Effector memory CD8-positive, alpha-beta T cell (primary cell): ENCODE measurements around the gene PLCB2.

Experiments used
- ATAC-seq: fragments of 150-1000 bp; cut with Tn5 transposase; replicated peaks from 2 replicates; pipeline ENCODE4 v1.10.0; 2021; ENCODE audit warnings: mild to moderate bottlenecking, moderate library complexity
- DNase-seq, 3 experiments: peaks; one replicate each; pipeline ENCODE4 v3.0.0; 2021
- H3K27ac Mint-ChIP-seq, 2 donors: one replicate each; pipeline ENCODE4 v1.8.0; 2022; ENCODE audit warnings: mild to moderate bottlenecking in 2 of 2, mixed read lengths in 2 of 2, moderate library complexity in 2 of 2
- H3K27me3 Mint-ChIP-seq, 2 donors: one replicate each; pipeline ENCODE4 v1.8.0; 2022; ENCODE audit warnings: mixed read lengths in 2 of 2
- H3K36me3 Mint-ChIP-seq: one replicate; pipeline ENCODE4 v1.8.0; 2022; ENCODE audit warnings: mild to moderate bottlenecking, moderate library complexity, mixed read lengths; ENCODE audit not compliant: insufficient read depth
- H3K4me1 Mint-ChIP-seq, 2 donors: one replicate each; pipeline ENCODE4 v1.8.0; 2022; ENCODE audit warnings: low read depth in 2 of 2, mixed read lengths in 2 of 2
- H3K4me3 Mint-ChIP-seq, 2 donors: one replicate each; pipeline ENCODE4 v1.8.0; 2022; ENCODE audit warnings: mild to moderate bottlenecking in 2 of 2, mixed read lengths in 2 of 2, moderate library complexity in 2 of 2
- H3K9me3 Mint-ChIP-seq, 2 donors: one replicate each; pipeline ENCODE4 v1.8.0; 2022; ENCODE audit warnings: mixed read lengths in 2 of 2

Gene PLCB2

DNA sequence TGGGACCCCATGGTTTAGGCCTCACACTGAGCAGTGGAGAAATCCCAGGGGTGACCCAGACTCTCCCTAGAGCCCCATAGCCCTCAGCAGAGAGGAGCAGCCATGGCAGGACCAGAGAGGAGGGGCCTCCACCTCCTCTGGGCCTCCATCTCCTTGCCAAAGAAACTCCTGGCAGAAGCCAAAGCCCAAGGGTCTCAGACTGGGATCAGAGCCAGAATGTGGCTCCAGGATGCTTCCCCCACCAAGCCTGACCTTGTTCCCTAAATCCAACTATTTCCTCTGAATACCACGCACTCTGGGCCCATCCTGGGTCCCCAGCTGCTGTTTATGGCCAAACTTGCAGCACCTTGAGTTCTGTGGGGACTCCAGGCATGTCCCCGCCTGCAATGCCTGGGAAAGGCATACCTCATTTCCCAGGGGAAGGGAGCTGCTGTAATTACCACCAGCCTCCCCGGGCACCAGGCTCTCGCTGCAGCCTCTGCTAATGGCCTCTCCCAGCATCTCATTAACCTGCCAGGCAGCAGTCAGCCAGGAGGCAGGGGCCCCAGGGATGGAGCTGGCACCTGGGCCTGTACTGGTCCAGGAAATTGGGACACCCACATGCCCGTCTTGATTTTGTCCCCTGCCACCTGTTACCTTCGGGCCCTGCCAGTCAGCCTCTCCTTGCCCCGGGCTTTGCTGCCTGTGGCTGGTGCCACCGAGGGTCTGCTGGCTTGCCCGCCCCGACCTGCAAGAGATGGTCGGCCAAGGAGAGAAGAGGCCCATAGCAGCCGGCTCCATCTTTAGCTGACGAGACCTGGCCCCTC, 28.4 kb upstream of the PLCB2 start:
- Mint-ChIP-seq H3K27me3 (no peaks in the 10 kb centered on the region), H3K36me3 (no peaks in the 10 kb centered on the region), H3K4me3 (no peak overlapping the region), H3K27ac (no peak overlapping the region), H3K4me1 (peaks cover 8 to 14% of the 10 kb centered on the region in 2 donors), H3K9me3 (no peaks in the 10 kb centered on the region)
- ATAC-seq (no peak), DNase-seq (no peak)

DNA sequence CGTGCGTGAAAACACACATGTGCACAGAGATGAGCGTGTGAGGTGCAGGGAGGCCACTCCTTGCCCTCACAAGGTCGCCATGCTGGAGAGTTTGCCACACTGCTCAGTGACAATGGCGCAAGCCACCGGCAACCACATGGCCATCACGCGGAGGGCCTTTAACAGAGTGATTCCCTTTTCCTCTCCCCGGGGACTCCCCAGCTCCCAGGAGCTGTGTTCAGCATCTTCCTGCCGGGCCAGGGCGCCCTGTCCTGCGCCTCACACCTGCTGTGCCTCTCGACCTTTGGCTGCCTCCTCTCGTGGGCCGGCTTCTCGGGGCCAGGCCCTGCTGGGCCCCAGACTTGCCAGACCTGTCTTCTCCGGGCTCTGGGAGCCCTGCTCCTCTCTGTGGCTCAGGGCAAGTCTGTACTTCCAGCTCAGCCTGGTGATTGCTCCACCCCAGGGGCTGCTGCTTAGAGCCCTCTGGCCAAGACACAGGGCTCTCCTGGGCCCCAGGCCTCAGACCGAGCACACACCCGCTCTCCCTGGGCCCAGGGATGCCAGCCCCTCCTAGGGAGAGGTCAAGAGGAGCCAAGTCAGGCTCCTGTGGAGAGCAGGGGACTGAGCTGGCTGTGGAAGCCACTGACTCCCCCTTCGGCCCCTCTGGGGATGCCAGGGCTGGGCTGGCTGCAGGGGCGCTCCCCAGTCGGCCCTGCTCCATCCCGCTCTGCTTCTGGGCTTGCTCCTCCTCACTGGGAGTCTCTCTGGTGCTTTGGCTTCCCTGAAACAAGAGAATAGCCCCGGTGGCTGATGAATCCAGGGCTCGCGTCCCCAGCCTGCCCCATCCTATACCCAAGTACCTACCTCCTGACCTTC, 27.4 kb upstream of the PLCB2 start:
- Mint-ChIP-seq H3K4me1 (peaks cover 8 to 14% of the 10 kb centered on the region in 2 donors), H3K4me3 (no peak overlapping the region), H3K36me3 (no peaks in the 10 kb centered on the region), H3K27me3 (no peaks in the 10 kb centered on the region), H3K27ac (no peak overlapping the region), H3K9me3 (no peaks in the 10 kb centered on the region)
- ATAC-seq (no peak), DNase-seq (no peak)

DNA sequence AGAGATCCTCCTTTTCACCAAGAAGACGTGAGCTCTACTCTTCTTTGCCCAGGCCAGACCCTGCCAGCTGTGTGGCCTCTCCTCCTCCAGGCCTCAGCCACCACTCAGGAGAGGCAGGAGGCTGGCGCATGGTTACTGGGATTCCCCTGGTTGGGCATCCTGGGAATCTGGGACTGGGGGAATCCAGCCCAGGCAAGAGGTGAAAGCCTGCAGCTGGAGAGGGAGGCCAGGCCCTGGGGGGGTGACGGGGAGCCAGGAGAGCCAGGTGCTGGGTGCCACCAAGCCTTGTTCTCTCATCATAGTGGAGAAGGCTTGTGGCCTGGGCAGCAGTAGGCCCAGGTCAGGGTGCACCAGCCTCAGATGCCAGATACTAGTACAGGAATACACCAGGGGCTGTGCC, 26.8 kb upstream of the PLCB2 start:
- H3K27ac Mint-ChIP-seq, result no peak overlapping the region
- H3K4me1 Mint-ChIP-seq, result peaks cover 8 to 14% of the 10 kb centered on the region in 2 donors
- H3K9me3 Mint-ChIP-seq, result no peaks in the 10 kb centered on the region
- no peaks in the 10 kb centered on the region for H3K36me3 Mint-ChIP-seq
- H3K27me3 Mint-ChIP-seq, result no peaks in the 10 kb centered on the region
- no peak overlapping the region for H3K4me3 Mint-ChIP-seq
- no peak for DNase-seq
- ATAC-seq, result no peak

DNA sequence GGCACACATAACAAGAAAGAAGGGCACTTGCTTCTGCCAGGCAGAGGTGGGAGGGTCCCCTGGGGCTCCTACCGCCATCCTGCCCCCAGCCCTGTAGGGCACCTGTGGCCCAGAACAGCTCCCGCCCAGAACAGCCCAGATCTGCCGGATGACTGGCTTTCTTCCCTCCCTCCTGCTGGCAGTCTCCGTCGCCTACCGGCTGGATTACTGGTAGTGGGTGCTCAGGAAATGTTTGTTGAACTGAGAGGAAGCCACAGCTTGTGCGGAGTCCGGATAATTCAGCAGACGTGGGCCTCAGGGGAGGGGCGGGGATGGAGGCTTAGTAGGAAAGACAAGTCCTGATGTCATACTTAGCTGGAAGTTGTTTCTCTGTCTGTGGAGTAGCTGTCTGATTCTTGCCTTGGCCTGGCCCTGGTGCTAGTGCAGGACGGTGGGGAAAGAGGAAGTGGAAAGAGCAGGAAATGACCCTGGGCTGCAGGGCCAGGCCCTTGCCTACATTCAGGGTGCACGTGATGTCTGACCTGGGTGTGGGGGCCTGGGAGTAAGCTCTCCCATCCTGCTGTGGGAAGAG, 26.3 kb upstream of the PLCB2 start:
- H3K4me3 Mint-ChIP-seq, result no peak overlapping the region
- no peaks in the 10 kb centered on the region for H3K36me3 Mint-ChIP-seq
- no peak for ATAC-seq
- no peaks in the 10 kb centered on the region for H3K9me3 Mint-ChIP-seq
- no peak for DNase-seq
- H3K4me1 Mint-ChIP-seq, result peaks cover 9 to 16% of the 10 kb centered on the region in 2 donors
- no peaks in the 10 kb centered on the region for H3K27me3 Mint-ChIP-seq
- H3K27ac Mint-ChIP-seq, result no peak overlapping the region

DNA sequence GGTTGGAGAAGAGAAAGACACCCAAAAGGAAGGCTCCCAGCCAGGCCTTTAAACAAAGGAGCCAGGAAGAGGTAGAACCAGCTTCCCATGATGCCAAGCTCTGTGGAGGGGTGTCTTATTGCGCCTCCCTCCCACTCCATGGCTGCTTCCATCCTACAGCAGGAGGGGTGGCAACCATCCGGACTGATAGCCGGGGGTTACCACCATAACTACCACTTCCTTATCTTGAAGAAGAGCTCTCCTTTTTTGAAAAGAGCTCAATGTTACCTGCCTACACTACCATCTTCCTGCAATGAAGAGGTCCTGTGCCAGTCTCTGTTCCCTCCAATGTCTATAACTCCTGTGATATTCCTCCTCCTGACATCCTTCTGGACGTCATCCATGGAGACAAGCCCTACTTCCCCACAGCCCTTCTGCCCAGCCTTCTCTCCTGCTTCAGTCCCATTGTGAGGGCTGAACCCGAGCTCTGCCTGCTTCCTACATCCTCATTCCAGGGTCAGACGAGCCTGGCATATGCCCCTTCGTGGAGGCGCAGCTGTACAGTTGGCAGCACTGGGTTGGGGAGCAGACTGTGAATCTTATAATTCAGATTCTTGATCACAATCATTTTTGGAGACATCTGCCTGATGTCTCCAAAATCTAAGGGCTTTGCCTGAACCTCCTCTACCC, 24.5 kb upstream of the PLCB2 start:
- H3K4me1 Mint-ChIP-seq, result peaks cover 4 to 13% of the 10 kb centered on the region in 2 donors
- no peaks in the 10 kb centered on the region for H3K36me3 Mint-ChIP-seq
- no peaks in the 10 kb centered on the region for H3K9me3 Mint-ChIP-seq
- no peak for ATAC-seq
- no peak overlapping the region for H3K4me3 Mint-ChIP-seq
- DNase-seq, result no peak
- H3K27ac Mint-ChIP-seq, result no peak overlapping the region
- H3K27me3 Mint-ChIP-seq, result no peaks in the 10 kb centered on the region

DNA sequence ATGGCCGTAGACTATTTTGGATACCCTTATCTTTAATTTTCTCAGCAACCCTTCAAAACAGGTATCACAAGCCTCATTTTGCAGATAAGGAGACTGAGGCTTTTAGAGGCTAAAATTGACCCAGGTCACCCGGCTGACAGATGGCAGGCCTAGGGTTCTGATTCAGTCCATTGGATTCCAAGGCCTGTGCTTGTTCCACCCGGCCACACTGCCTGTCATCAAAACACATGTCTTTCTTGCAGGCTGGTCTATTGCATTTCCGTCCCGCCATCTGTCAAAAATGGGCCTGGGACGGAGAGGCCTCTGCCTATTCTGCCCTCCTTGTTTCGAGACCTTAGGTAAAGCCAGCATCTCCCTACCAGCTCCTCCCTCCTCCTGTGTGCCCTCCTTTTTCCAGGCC, 23.9 kb upstream of the PLCB2 start:
- H3K4me3 Mint-ChIP-seq, result no peak overlapping the region

DNA sequence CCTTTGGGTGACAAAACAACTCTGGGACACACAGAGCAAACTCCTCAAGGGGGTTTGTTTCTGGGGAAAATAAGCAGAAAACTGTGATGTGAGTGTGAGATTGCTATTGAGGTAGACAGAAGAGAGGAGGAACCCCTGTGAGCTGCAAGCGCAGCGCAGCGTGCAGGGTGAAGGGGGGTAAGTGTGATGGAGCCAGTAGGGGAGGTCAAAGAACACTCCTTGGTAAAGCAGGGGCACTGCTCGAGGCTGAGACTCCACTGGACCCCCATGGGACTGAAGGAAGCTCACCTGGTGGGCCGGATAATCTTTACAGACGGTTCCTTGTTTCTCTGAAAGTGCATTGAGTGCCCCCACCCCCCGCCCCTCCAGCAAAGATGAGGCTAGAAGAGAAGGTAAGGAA, 23.3 kb upstream of the PLCB2 start:
- H3K9me3 Mint-ChIP-seq, result no peaks in the 10 kb centered on the region
- no peak overlapping the region for H3K27ac Mint-ChIP-seq
- no peaks in the 10 kb centered on the region for H3K36me3 Mint-ChIP-seq
- H3K27me3 Mint-ChIP-seq, result no peaks in the 10 kb centered on the region
- DNase-seq, result no peak
- peaks cover 4 to 10% of the 10 kb centered on the region in 2 donors for H3K4me1 Mint-ChIP-seq
- no peak overlapping the region for H3K4me3 Mint-ChIP-seq
- no peak for ATAC-seq

More for the DNA sequence above, 23.9 kb upstream of the PLCB2 start:
- H3K27ac Mint-ChIP-seq, result no peak overlapping the region
- H3K9me3 Mint-ChIP-seq, result no peaks in the 10 kb centered on the region
- no peak for ATAC-seq
- DNase-seq, result no peak
- no peaks in the 10 kb centered on the region for H3K36me3 Mint-ChIP-seq
- H3K4me1 Mint-ChIP-seq, result peaks cover 4 to 10% of the 10 kb centered on the region in 2 donors
- H3K27me3 Mint-ChIP-seq, result no peaks in the 10 kb centered on the region

DNA sequence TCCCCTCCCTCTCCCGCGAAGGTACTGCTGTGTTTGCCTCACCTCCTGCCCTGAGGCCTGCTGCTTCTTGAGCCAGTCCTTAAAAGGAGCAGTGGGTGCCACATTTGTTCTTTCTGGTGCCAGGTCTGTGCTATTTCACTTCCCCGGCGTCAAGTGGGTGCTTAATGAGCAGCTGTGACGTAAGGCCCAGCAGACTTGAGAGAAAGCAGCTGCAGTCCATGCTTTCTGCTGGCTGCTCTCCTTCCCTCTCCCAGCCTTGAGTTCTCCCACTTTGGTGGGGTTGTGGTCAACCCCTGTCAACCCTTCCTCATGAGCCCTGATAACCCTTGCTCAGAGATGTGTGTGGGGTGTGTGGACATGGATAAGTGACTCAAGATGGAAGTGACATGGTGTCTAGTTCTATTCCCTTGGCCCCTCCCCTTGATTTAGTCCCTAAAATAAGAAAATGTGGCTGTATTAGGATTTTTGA, 22.7 kb upstream of the PLCB2 start:
- no peak for DNase-seq
- H3K4me3 Mint-ChIP-seq, result no peak overlapping the region
- H3K36me3 Mint-ChIP-seq, result no peaks in the 10 kb centered on the region
- no peaks in the 10 kb centered on the region for H3K9me3 Mint-ChIP-seq
- H3K27me3 Mint-ChIP-seq, result no peaks in the 10 kb centered on the region
- H3K27ac Mint-ChIP-seq, result no peak overlapping the region
- no peak for ATAC-seq
- H3K4me1 Mint-ChIP-seq, result peaks cover 6 to 10% of the 10 kb centered on the region in 2 donors

DNA sequence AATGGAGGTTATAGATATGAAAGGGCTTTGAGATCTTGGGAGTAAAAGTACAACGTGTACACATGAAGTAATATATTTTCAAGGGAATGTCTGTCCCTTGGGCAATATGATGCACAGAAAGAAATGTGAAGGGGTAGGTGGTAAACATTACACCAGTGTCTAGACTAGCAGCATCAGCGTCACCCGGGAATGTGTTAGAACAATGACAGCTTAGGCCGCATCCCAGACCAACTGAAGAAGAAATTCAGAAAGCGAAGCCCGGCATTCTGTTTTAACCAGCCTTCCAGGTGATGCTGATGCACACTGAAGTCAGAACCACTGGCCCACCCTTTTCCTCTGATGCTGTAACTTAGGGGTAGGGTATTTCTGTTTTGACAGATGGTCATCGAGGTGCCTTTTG, 22.1 kb upstream of the PLCB2 start:
- Mint-ChIP-seq H3K4me1 (peaks cover 11 to 14% of the 10 kb centered on the region in 2 donors), H3K27ac (no peak overlapping the region), H3K36me3 (no peaks in the 10 kb centered on the region), H3K4me3 (no peak overlapping the region), H3K27me3 (no peaks in the 10 kb centered on the region), H3K9me3 (no peaks in the 10 kb centered on the region)
- ATAC-seq (no peak), DNase-seq (no peak)

DNA sequence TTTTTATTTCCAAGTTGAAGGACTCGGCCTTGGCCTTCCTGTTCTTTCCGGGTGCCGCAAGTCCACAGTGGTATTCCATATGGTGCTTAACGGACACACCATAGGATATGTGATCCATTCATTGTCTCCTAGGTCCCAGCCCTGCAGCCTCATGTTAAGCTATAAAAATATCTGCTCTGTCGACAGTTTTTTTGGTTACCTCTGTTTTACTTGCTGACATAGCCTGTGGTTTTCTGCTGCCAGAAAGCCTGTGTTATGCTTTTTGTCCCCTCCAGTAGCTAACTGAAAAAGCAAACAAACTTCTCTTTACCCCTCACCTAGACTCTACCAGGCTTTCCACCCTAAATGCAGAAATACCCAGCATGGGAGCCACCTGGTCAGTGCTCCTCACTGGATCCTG, 21.0 kb upstream of the PLCB2 start:
- DNase-seq (no peak), ATAC-seq (no peak)
- peaks cover 11 to 13% of the 10 kb centered on the region in 2 donors for H3K4me1 Mint-ChIP-seq
- no peaks in the 10 kb centered on the region for H3K27me3 Mint-ChIP-seq
- H3K9me3 Mint-ChIP-seq, result no peaks in the 10 kb centered on the region
- no peaks in the 10 kb centered on the region for H3K36me3 Mint-ChIP-seq
- no peak overlapping the region for H3K4me3 Mint-ChIP-seq
- no peak overlapping the region for H3K27ac Mint-ChIP-seq

DNA sequence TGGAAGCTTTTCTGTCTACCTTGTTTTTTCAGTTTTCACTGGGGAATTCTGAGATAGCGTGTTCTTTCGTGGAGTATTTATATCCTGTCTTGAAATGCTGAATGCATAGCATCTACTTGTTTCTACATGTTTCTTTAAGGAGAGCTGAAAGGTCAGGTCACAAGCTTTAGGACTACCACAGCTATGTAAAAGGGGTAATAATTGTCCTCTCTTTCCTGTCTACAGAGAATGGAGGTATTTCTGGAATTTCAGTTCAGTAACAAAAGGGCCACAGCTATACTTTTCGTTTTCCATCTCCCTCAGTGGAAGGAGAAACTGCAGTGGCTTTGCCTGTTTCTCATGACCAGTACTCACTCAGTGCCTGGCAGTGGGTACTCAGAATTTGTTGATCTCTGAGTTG, 20.4 kb upstream of the PLCB2 start:
- Mint-ChIP-seq H3K27ac (no peak overlapping the region), H3K4me3 (no peak overlapping the region), H3K9me3 (no peaks in the 10 kb centered on the region), H3K27me3 (no peaks in the 10 kb centered on the region), H3K36me3 (no peaks in the 10 kb centered on the region), H3K4me1 (peaks cover 11 to 14% of the 10 kb centered on the region in 2 donors)
- DNase-seq (no peak), ATAC-seq (no peak)

DNA sequence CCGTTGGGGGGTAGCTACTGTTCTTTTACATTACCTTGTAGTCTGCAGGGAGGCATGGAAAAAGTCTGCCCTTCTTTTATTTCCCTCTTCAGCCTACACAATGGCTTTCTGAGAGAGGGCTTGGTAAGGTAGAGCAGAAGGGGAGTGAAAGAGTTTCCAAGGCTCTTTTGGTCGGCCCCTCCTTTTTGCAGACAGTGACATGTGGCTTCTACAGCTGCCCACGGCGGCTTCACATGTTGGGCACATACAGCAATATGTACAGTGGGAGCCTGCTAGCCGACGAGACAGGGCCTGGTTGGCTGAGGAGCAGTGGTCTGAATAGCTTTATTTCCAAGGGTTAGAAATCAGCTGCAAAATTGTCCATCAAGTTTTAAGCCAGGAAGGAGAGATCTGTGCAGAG, 19.7 kb upstream of the PLCB2 start:
- ATAC-seq, result no peak
- Mint-ChIP-seq H3K27me3 (no peaks in the 10 kb centered on the region), H3K9me3 (no peaks in the 10 kb centered on the region), H3K36me3 (no peaks in the 10 kb centered on the region), H3K4me3 (no peak overlapping the region), H3K4me1 (peaks cover 12 to 19% of the 10 kb centered on the region in 2 donors), H3K27ac (no peak overlapping the region)
- DNase-seq, result no peak

DNA sequence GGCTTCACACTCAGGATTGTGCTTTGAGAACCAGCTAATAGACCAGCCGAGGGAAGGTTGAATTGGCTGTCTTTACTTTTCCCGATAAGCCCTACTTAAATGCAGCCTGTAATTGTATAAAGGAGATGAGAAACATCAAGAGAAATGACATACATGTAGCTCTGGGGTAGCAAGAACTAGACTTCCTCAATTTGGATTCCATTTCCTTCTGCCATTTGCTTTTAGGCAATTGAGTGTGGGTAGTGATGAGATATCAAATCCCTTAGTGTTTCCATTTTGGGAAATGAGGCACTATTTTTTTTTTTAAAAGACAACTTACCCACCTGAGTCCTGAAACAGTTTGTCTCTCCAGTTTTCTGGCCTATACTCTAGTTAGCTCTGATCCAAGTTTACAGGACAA, 18.0 kb upstream of the PLCB2 start:
- Mint-ChIP-seq H3K9me3 (no peaks in the 10 kb centered on the region), H3K4me1 (peaks cover 22 to 29% of the 10 kb centered on the region in 2 donors), H3K27ac (no peak overlapping the region), H3K27me3 (no peaks in the 10 kb centered on the region), H3K36me3 (no peaks in the 10 kb centered on the region), H3K4me3 (peak overlapping the region; percentile 68 to 71)
- DNase-seq (no peak), ATAC-seq (no peak)
